ENCODE data around the gene C16orf95.

Gene C16orf95

GRCh38 chr16:87298857-87299465 is 18.2 kb downstream of the C16orf95 start:
- H3K79me2 ChIP-seq (ENCODE audit: low read length), result no peaks in the 10 kb centered on the region
- H3K9me3 ChIP-seq (ENCODE audit: insufficient read depth, low read length), result no peaks in the 10 kb centered on the region
- no peak overlapping the region for H3K9ac ChIP-seq (ENCODE audit: low read length)
- no peaks in the 10 kb centered on the region for H3K27me3 ChIP-seq (ENCODE audit: low read depth, low read length)
- H3K4me3 ChIP-seq (ENCODE audit: low read length), result no peak overlapping the region
- no peaks in the 10 kb centered on the region for H3K36me3 ChIP-seq (replicated peaks; ENCODE audit: low read depth, low read length)
- no peak overlapping the region for H3K4me2 ChIP-seq (ENCODE audit: low read length)
- no peak for TF ChIP-seq CTCF (IDR thresholded peaks at IDR 0.05; ENCODE audit: low read depth, low read length)
- TF ChIP-seq EZH2phosphoT487 (IDR thresholded peaks at IDR 0.05; ENCODE audit: low read depth), result no peak
- no peak overlapping the region for H3K27ac ChIP-seq (ENCODE audit: low read length)
- 0 out of 2 replicates have a peak, but pooled peaks cover 3% of the 10 kb centered on the region for H4K20me1 ChIP-seq (ENCODE audit: insufficient read depth, low read length)
- H3K4me1 ChIP-seq (ENCODE audit: low read length), result peaks cover 12% of the 10 kb centered on the region
- no peak overlapping the region for H2AFZ ChIP-seq (ENCODE audit: low read depth, low read length)

- no peak overlapping the region for H3K27ac ChIP-seq (ENCODE audit: low read length)
- H3K4me3 ChIP-seq (ENCODE audit: low read length), result no peak overlapping the region
- peaks cover 12% of the 10 kb centered on the region for H3K4me1 ChIP-seq (ENCODE audit: low read length)
- H3K36me3 ChIP-seq (replicated peaks; ENCODE audit: low read depth, low read length), result no peaks in the 10 kb centered on the region
- no peak overlapping the region for H3K4me2 ChIP-seq (ENCODE audit: low read length)
- no peaks in the 10 kb centered on the region for H3K79me2 ChIP-seq (ENCODE audit: low read length)
- H3K9me3 ChIP-seq (ENCODE audit: insufficient read depth, low read length), result no peaks in the 10 kb centered on the region
- TF ChIP-seq EZH2phosphoT487 (IDR thresholded peaks at IDR 0.05; ENCODE audit: low read depth), result no peak
- TF ChIP-seq CTCF (IDR thresholded peaks at IDR 0.05; ENCODE audit: low read depth, low read length), result peak; percentile 71
- H3K27me3 ChIP-seq (ENCODE audit: low read depth, low read length), result no peaks in the 10 kb centered on the region
- H2AFZ ChIP-seq (ENCODE audit: low read depth, low read length), result no peak overlapping the region
- H3K9ac ChIP-seq (ENCODE audit: low read length), result no peak overlapping the region
- H4K20me1 ChIP-seq (ENCODE audit: insufficient read depth, low read length), result 0 out of 2 replicates have a peak, but pooled peaks cover 3% of the 10 kb centered on the region
Observed at GRCh38 chr16:87297918-87298631, 19.1 kb downstream of the C16orf95 start.

GRCh38 chr16:87297407-87297806 is 19.8 kb downstream of the C16orf95 start:
- H4K20me1 ChIP-seq (ENCODE audit: insufficient read depth, low read length), result 0 out of 2 replicates have a peak, but pooled peaks cover 3% of the 10 kb centered on the region
- H3K4me3 ChIP-seq (ENCODE audit: low read length), result no peak overlapping the region
- no peaks in the 10 kb centered on the region for H3K27me3 ChIP-seq (ENCODE audit: low read depth, low read length)
- H3K36me3 ChIP-seq (replicated peaks; ENCODE audit: low read depth, low read length), result no peaks in the 10 kb centered on the region
- TF ChIP-seq CTCF (IDR thresholded peaks at IDR 0.05; ENCODE audit: low read depth, low read length), result no peak
- no peak for TF ChIP-seq EZH2phosphoT487 (IDR thresholded peaks at IDR 0.05; ENCODE audit: low read depth)
- no peak overlapping the region for H3K9ac ChIP-seq (ENCODE audit: low read length)
- no peaks in the 10 kb centered on the region for H3K9me3 ChIP-seq (ENCODE audit: insufficient read depth, low read length)
- H3K27ac ChIP-seq (ENCODE audit: low read length), result no peak overlapping the region
- peaks cover 12% of the 10 kb centered on the region for H3K4me1 ChIP-seq (ENCODE audit: low read length)
- H3K4me2 ChIP-seq (ENCODE audit: low read length), result no peak overlapping the region
- no peaks in the 10 kb centered on the region for H3K79me2 ChIP-seq (ENCODE audit: low read length)
- H2AFZ ChIP-seq (ENCODE audit: low read depth, low read length), result no peak overlapping the region

GRCh38 chr16:87295661-87296531 is 21.3 kb downstream of the C16orf95 start:
- H3K9ac ChIP-seq (ENCODE audit: low read length), result no peak overlapping the region
- H3K9me3 ChIP-seq (ENCODE audit: insufficient read depth, low read length), result no peaks in the 10 kb centered on the region
- peaks cover 6% of the 10 kb centered on the region for H3K36me3 ChIP-seq (replicated peaks; ENCODE audit: low read depth, low read length)
- TF ChIP-seq CTCF (IDR thresholded peaks at IDR 0.05; ENCODE audit: low read depth, low read length), result no peak
- no peak for TF ChIP-seq EZH2phosphoT487 (IDR thresholded peaks at IDR 0.05; ENCODE audit: low read depth)
- H3K4me2 ChIP-seq (ENCODE audit: low read length), result no peak overlapping the region
- no peak overlapping the region for H3K27ac ChIP-seq (ENCODE audit: low read length)
- no peak overlapping the region for H2AFZ ChIP-seq (ENCODE audit: low read depth, low read length)
- no peak overlapping the region for H3K4me3 ChIP-seq (ENCODE audit: low read length)
- H3K79me2 ChIP-seq (ENCODE audit: low read length), result no peaks in the 10 kb centered on the region
- no peaks in the 10 kb centered on the region for H3K27me3 ChIP-seq (ENCODE audit: low read depth, low read length)
- peaks cover 12% of the 10 kb centered on the region for H3K4me1 ChIP-seq (ENCODE audit: low read length)
- H4K20me1 ChIP-seq (ENCODE audit: insufficient read depth, low read length), result 0 out of 2 replicates have a peak, but pooled peaks cover 3% of the 10 kb centered on the region

All from OCI-LY3 (cell line).